Activated CD4-positive, alpha-beta memory T cell treated with anti-CD3 and anti-CD28 coated beads for 36 hours (primary cell): ENCODE measurements around the gene ZNF530. TPM values are rescaled to one million over a fixed set of nuclear protein-coding genes. Genes with fewer than 3 reads are reported as not detected.

Experiments
- CTCF ChIA-PET: fragments of 350-600 bp; sonication (Branson Sonifier 250); formaldehyde crosslinking; loops from one replicate; lab custom pipeline; 2021; ENCODE audit warnings: antibody characterized with exemption, inconsistent platforms; lab: Charles Lee
- POLR2A ChIA-PET: fragments of 350-600 bp; sonication (Branson Sonifier 250); formaldehyde crosslinking; loops from one replicate; lab custom pipeline; 2021; ENCODE audit warnings: antibody characterized with exemption; lab: Charles Lee
- DNase-seq: peaks from one replicate; pipeline ENCODE4 v3.0.0-alpha.2; 2020
- H3K27ac Mint-ChIP-seq: one replicate; pipeline ENCODE4 v1.8.0; 2021; ENCODE audit warnings: mixed read lengths
- H3K27me3 Mint-ChIP-seq: one replicate; pipeline ENCODE4 v1.8.0; 2021; ENCODE audit warnings: mixed read lengths
- H3K36me3 Mint-ChIP-seq: one replicate; pipeline ENCODE4 v1.8.0; 2021; ENCODE audit warnings: mixed read lengths
- H3K4me1 Mint-ChIP-seq: one replicate; pipeline ENCODE4 v1.8.0; 2021; ENCODE audit warnings: low read depth, mixed read lengths
- H3K4me3 Mint-ChIP-seq: one replicate; pipeline ENCODE4 v1.8.0; 2021; ENCODE audit warnings: mild to moderate bottlenecking, mixed read lengths
- H3K9me3 Mint-ChIP-seq: one replicate; pipeline ENCODE4 v1.8.0; 2021; ENCODE audit warnings: mixed read lengths
- intact Hi-C: fragments of 100-400 bp; cut with micrococcal nuclease; formaldehyde crosslinking; loops from one replicate; pipeline ENCODE4 v1.15.1; 2023
- total RNA-seq, 2 experiments: library from RNA; stranded (reverse); gene quantifications; one replicate each; pipeline ENCODE4 v1.2.3, GENCODE V29; 2021

The ZNF530 gene
- total RNA-seq, 2 experiments from 2014 or later, result 3.7 to 5.6 TPM

DNA sequence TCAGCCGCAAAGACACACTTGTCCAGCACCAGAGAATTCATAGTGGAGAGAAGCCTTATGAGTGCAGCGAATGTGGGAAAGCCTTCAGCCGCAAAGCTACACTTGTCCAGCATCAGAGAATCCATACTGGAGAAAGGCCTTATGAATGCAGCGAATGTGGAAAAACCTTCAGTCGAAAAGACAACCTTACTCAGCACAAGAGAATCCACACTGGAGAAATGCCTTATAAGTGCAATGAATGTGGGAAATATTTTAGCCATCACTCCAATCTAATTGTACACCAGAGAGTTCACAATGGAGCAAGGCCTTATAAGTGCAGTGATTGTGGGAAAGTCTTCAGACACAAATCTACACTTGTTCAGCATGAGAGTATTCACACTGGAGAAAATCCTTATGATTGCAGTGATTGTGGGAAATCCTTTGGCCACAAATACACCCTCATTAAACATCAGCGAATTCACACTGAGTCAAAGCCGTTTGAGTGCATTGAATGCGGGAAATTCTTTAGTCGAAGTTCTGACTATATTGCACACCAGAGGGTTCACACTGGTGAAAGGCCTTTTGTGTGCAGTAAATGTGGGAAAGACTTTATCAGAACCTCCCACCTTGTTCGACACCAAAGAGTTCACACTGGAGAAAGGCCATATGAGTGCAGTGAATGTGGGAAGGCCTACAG is 21.1 kb downstream of the ZNF530 start:
- ChIA-PET POLR2A (no interaction called here), CTCF (no interaction called here)
- Mint-ChIP-seq H3K4me1 (peaks cover 5% of the 10 kb centered on the region), H3K36me3 (peaks cover 88% of the 10 kb centered on the region), H3K27ac (no peak overlapping the region), H3K9me3 (peaks cover 96% of the 10 kb centered on the region), H3K4me3 (no peak overlapping the region), H3K27me3 (no peaks in the 10 kb centered on the region)
- intact Hi-C loops, result no loop called here
- no peak for DNase-seq

DNA sequence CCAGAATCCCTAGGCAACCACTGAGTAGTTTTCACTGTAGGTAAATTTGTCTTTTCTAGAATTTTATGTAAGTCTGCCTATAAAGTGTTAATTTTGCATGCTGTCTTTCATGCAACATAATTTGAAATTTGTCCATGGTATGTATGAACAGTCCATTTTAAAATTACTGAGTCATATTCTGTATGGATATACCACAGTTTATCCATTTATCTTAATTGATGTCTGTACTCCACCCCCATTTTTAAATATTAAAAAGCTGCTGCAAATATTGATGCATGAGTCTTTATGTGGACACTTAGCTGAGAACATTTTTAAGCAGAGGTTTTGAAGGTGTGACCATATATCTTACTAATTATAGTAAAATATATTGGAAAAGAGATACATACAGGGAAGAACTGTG is 23.4 kb downstream of the ZNF530 start:
- Mint-ChIP-seq H3K4me1 (no peaks in the 10 kb centered on the region), H3K36me3 (peaks cover 65% of the 10 kb centered on the region), H3K27ac (no peak overlapping the region), H3K4me3 (no peak overlapping the region), H3K27me3 (no peaks in the 10 kb centered on the region), H3K9me3 (peaks cover 90% of the 10 kb centered on the region)
- POLR2A ChIA-PET, result no interaction called here
- no peak for DNase-seq
- intact Hi-C loops, result no loop called here
- CTCF ChIA-PET, result no interaction called here

- Mint-ChIP-seq H3K36me3 (peaks cover 44% of the 10 kb centered on the region), H3K4me1 (peaks cover 20% of the 10 kb centered on the region)
- POLR2A ChIA-PET, result interaction anchor here (0.6 to 1.5 kb wide), 4 partner anchors 19 to 283 kb away, joined by 3 to 6 read pairs (median 3); partner anchors contain the start of genes ZNF134, ZNF417 and ZNF551
These were observed 33.5 kb downstream of the ZNF530 start, which contains the start of gene ZNF211 for GRCh38 chr19:57632987-57633831. Gene ZNF211 (plus strand): TSS chr19:57633168. CDS start chr19:57633347, 179 bp downstream.

DNA sequence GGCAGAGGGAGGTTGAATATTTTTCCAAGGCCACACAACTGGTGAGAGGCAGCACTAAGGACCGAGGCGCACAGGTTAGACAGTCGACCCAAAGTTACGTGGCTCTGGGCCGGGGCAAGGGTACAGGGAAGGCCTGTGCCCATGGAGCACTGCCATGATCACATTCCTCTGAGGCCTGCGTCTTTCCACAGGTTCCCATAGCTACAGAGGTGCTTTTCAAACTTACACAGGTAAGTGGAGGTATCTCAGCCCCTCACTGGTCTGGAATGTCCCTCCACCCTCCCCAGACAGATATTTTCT is 34.1 kb downstream of the ZNF530 start:
- intact Hi-C loops, result loop anchor here (1.0 to 5.0 kb wide), 5 partner anchors 19 to 94 kb away; partner anchors contain the start of genes ZNF134, ZNF416, ZNF530 and ZNF551
- ChIA-PET POLR2A (interaction anchor here (1.5 kb wide), 1 partner anchor 20 kb away, joined by 6 read pairs; the partner anchor contains the start of gene ZNF134), CTCF (interaction anchor here (2.3 kb wide), 1 partner anchor 48 kb away, joined by 10 read pairs; the partner anchor contains the start of gene ZNF551)
- no peak for DNase-seq
- Mint-ChIP-seq H3K36me3 (peaks cover 50% of the 10 kb centered on the region), H3K27me3 (no peaks in the 10 kb centered on the region), H3K4me1 (peaks cover 20% of the 10 kb centered on the region), H3K4me3 (peak overlapping the region; percentile 84), H3K9me3 (peaks cover 41% of the 10 kb centered on the region), H3K27ac (no peak overlapping the region)

More at GRCh38 chr19:57632987-57633831, 33.5 kb downstream of the ZNF530 start, which contains the start of gene ZNF211:
- Mint-ChIP-seq H3K27me3 (no peaks in the 10 kb centered on the region), H3K4me3 (peak within 1 kb of the TSS; percentile 84), H3K9me3 (peaks cover 40% of the 10 kb centered on the region), H3K27ac (peak within 1 kb of the TSS; percentile 67)
- DNase-seq, result peak; percentile 92
- CTCF ChIA-PET, result interaction anchor here (1.0 to 2.3 kb wide), 2 partner anchors 19 to 49 kb away, joined by 4 to 10 read pairs; partner anchors contain the start of genes ZNF134 and ZNF551
- intact Hi-C loops, result loop anchor here (1.0 to 5.0 kb wide), 5 partner anchors 19 to 94 kb away; partner anchors contain the start of genes ZNF134, ZNF416, ZNF530 and ZNF551

DNA sequence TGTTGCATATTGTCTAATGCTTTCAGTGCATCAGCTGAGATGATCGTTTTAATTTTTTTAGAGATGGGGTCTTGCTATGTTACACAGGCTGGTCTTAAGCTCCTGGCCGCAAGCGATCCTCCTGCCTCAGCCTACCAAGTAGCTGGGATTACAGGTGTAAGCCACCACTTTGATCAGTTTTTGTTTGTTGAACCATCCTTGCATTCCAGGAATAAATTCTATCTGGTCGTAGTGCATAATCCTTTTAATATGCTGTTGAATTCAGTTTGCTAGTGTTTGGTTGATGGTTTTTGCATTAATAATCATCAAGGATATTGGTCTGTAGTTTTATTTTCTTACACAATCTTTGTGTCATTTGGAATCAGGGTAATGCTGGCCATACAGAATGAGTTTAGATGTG is 37.7 kb downstream of the ZNF530 start:
- CTCF ChIA-PET, result no interaction called here
- H3K27me3 Mint-ChIP-seq, result no peaks in the 10 kb centered on the region
- H3K4me3 Mint-ChIP-seq, result no peak overlapping the region
- DNase-seq, result no peak
- POLR2A ChIA-PET, result no interaction called here
- H3K4me1 Mint-ChIP-seq, result peaks cover 20% of the 10 kb centered on the region
- intact Hi-C loops, result no loop called here
- peaks cover 68% of the 10 kb centered on the region for H3K9me3 Mint-ChIP-seq
- H3K36me3 Mint-ChIP-seq, result peaks cover 77% of the 10 kb centered on the region
- H3K27ac Mint-ChIP-seq, result no peak overlapping the region

- ChIA-PET CTCF (no interaction called here), POLR2A (no interaction called here)
- H3K4me1 Mint-ChIP-seq, result no peaks in the 10 kb centered on the region
- peaks cover 87% of the 10 kb centered on the region for H3K9me3 Mint-ChIP-seq
- H3K27ac Mint-ChIP-seq, result no peak overlapping the region
- intact Hi-C loops, result no loop called here
- H3K27me3 Mint-ChIP-seq, result no peaks in the 10 kb centered on the region
- DNase-seq, result no peak
- no peak overlapping the region for H3K4me3 Mint-ChIP-seq
- peaks cover 74% of the 10 kb centered on the region for H3K36me3 Mint-ChIP-seq
These were observed 42.1 kb downstream of the ZNF530 start for GRCh38 chr19:57641715-57642234.

- no peak overlapping the region for H3K27ac Mint-ChIP-seq
- CTCF ChIA-PET, result no interaction called here
- H3K4me3 Mint-ChIP-seq, result no peak overlapping the region
- intact Hi-C loops, result no loop called here
- H3K36me3 Mint-ChIP-seq, result peaks cover 68% of the 10 kb centered on the region
- POLR2A ChIA-PET, result no interaction called here
- DNase-seq, result no peak
- H3K27me3 Mint-ChIP-seq, result no peaks in the 10 kb centered on the region
- H3K9me3 Mint-ChIP-seq, result peaks cover 86% of the 10 kb centered on the region
- no peaks in the 10 kb centered on the region for H3K4me1 Mint-ChIP-seq
These were observed 42.8 kb downstream of the ZNF530 start for GRCh38 chr19:57642396-57643046.

GRCh38 chr19:57643734-57644133 is 44.0 kb downstream of the ZNF530 start:
- POLR2A ChIA-PET, result no interaction called here
- intact Hi-C loops, result no loop called here
- H3K9me3 Mint-ChIP-seq, result peaks cover 87% of the 10 kb centered on the region
- H3K27ac Mint-ChIP-seq, result no peak overlapping the region
- DNase-seq, result no peak
- CTCF ChIA-PET, result no interaction called here
- H3K27me3 Mint-ChIP-seq, result no peaks in the 10 kb centered on the region
- H3K4me3 Mint-ChIP-seq, result no peak overlapping the region
- peaks cover 61% of the 10 kb centered on the region for H3K36me3 Mint-ChIP-seq
- H3K4me1 Mint-ChIP-seq, result no peaks in the 10 kb centered on the region

- H3K9me3 Mint-ChIP-seq, result peaks cover 69% of the 10 kb centered on the region
- no peak overlapping the region for H3K4me3 Mint-ChIP-seq
- H3K36me3 Mint-ChIP-seq, result peaks cover 35% of the 10 kb centered on the region
- POLR2A ChIA-PET, result no interaction called here
- H3K27me3 Mint-ChIP-seq, result peaks cover 7% of the 10 kb centered on the region
- peaks cover 6% of the 10 kb centered on the region for H3K4me1 Mint-ChIP-seq
- CTCF ChIA-PET, result no interaction called here
- no peak overlapping the region for H3K27ac Mint-ChIP-seq
- no peak for DNase-seq
- intact Hi-C loops, result no loop called here
These were observed 48.8 kb downstream of the ZNF530 start for GRCh38 chr19:57648331-57649003.

DNA sequence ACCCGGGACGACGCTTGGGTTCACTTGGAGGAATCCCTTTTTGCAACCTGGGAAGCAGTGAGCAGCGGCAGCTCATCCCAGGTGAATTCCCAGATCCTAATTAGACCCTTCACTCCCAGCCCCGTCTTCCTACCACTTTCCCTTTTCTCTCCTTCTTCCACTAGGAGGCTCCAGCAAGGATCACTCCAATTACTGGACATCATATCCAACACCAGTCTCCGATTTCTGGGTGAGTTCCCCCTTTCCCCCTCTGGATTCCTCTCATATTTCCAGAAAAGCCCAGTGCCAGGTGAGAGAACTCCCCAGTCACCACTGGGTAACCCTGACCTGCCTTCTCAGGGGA is 51.9 kb downstream of the ZNF530 start:
- no peak overlapping the region for H3K27ac Mint-ChIP-seq
- H3K27me3 Mint-ChIP-seq, result peaks cover 26% of the 10 kb centered on the region

DNA sequence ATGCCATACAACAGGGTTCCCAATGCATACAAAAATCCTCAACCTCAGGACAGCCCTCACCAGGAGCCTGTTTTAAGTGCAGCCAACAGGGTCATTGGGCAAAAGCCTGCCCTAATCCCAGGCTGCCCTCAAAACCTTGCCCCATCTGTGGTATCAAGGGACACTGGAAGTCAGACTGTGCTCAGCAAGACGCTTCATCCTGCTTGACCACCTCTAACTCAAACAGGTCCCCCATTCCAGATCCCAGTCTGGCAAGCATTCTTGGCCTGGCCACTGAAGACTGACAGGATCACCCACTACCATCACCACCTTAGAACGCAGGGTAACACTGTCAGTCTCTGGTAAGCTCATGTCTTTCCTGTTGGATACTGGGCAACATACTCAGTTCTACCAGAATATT is 54.0 kb downstream of the ZNF530 start:
- no peak for DNase-seq
- H3K36me3 Mint-ChIP-seq, result peaks cover 29% of the 10 kb centered on the region
- peaks cover 53% of the 10 kb centered on the region for H3K9me3 Mint-ChIP-seq
- H3K4me1 Mint-ChIP-seq, result peaks cover 6% of the 10 kb centered on the region
- no peak overlapping the region for H3K4me3 Mint-ChIP-seq
- H3K27ac Mint-ChIP-seq, result no peak overlapping the region
- ChIA-PET CTCF (no interaction called here), POLR2A (no interaction called here)
- H3K27me3 Mint-ChIP-seq, result peaks cover 26% of the 10 kb centered on the region
- intact Hi-C loops, result no loop called here

More for the DNA sequence above, 51.9 kb downstream of the ZNF530 start:
- intact Hi-C loops, result no loop called here
- ChIA-PET CTCF (no interaction called here), POLR2A (no interaction called here)
- peaks cover 72% of the 10 kb centered on the region for H3K9me3 Mint-ChIP-seq
- H3K4me1 Mint-ChIP-seq, result peaks cover 6% of the 10 kb centered on the region
- no peak for DNase-seq
- peaks cover 33% of the 10 kb centered on the region for H3K36me3 Mint-ChIP-seq
- H3K4me3 Mint-ChIP-seq, result no peak overlapping the region
